Dermis blood vessel endothelial cell (primary cell): ENCODE results near the gene CNIH3. TPM values are rescaled to one million over a fixed set of nuclear protein-coding genes. Genes with fewer than 3 reads are reported as not detected.

Experiments used
- DNase-seq: peaks from one replicate; pipeline ENCODE4 v3.0.0; 2010
- total RNA-seq: library from RNA; depleted of rRNA; stranded (reverse); fragments of >200 nt; gene quantifications from 2 replicates; pipeline ENCODE4 v1.2.3, GENCODE V29; 2014

CNIH3 gene
- total RNA-seq, 1 donor from 2014 or later: 1.4 TPM

DNA sequence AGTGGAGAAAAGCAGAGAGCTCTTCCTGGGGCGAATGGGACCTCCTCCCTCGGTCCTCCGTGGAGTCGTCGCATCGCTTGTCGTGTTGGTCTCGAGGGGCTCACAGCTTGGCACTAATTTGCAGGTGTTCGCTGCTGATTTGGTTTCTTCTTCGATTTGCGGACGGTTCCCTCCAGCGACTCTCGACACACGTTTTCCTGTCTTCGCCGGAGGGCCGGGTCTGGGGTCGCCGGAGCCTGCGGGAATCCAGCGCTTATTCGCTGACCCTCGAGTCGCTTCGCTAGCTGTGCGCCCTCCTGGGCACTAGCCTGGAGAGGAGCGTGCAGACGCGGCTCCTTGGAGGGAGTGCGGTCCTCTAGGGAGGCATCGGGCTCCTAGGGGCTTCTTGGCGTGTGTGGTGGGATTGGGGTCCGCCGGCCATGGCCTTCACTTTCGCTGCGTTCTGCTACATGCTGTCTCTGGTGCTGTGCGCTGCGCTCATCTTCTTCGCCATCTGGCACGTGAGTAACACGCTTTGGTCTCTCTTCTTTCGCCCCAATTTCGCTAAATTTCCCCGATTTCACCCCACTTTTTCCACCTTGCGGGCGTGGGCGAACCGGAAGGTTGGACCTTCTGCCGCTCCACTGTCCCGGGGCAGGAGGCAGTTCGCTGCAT, 766 bp downstream of the CNIH3 start:
- DNase-seq: peak; percentile 18

- no peak for DNase-seq
Observed at GRCh38 chr1:224617410-224618355, 1.6 kb downstream of the CNIH3 start.

DNA sequence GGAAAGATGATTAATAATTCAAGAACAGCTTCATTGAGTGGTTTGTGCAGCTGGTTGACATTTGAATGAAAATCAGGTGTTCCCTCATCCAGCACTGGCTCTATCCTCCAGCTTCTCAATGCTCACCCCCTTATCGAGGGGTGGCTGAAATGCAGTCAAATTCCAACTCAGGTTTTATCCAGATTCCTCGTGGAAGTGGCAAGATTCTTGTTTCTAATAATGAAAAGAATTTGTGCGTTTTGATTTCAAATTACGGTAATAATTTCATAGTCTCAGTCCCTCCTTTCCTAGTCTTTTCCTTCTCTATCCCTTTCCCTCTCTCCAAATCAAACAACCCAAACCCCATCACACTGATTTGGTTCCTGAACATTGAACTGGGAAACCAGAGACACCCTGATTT, 3.1 kb downstream of the CNIH3 start:
- DNase-seq: no peak

- no peak for DNase-seq
Observed at GRCh38 chr1:224620105-224620504, 4.0 kb downstream of the CNIH3 start.

GRCh38 chr1:224621813-224622682, 5.9 kb downstream of the CNIH3 start:
- no peak for DNase-seq

GRCh38 chr1:224622831-224623230, 6.7 kb downstream of the CNIH3 start:
- DNase-seq: no peak

DNA sequence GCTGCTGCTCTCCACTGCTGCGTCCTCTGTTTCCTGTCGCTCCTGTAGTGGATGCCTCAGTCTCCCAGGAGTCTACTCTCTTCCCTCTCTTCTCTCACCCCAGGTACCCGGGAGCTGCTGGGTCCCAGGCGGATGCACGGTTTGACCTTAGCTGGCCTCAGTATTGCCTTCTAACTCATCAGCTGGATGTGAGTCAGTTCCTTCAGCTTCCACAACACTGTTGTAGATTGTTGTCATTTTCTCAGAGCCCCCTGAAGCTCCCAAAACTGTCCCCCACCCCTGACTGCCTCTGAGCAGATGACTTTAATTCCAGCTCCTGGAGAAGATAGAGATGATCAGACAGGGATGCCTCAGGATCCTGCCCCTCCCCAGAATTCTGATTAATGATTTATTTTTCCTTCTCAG, 7.2 kb downstream of the CNIH3 start:
- DNase-seq: peak; percentile 59

- DNase-seq: peak; percentile 64
Observed at GRCh38 chr1:224623743-224624333, 7.7 kb downstream of the CNIH3 start.

DNA sequence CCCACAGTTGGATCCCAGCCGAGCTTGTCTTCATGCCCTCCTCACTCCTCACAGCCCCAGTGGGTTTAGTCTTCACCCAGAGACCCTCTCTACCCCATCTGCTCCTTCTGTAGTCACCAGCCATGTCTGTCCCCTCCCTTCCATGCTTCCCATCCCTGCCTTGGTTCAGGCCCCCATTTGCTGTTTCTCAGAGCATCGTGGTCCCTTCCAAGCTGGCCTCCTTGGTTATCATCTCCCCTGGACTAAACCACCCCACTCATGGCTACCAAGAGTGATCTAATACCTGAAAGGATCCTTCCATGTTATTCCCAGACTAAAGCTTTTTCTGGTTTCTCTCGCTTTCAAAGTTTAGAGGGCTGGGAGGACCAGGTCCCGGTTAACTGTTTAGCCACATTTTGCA, 8.3 kb downstream of the CNIH3 start:
- DNase-seq: no peak

DNA sequence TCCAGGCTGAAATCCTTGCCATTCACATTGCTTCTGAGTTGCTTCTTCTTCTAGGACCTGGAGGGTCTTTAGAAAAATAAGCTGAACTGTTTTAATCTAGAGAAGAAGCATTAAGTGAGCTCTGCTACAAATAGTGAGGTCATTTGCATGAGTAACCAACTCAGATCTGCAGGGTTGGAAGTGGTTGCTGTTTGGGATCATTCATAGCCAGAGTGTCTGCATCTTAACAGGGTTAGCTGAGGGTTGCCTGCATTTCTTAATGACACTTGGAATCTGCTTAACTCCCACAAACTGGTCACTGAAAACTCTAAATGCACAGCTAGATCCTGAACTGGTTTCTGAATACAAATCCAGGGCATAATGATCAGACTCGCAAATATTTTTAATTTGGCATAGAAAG, 9.9 kb downstream of the CNIH3 start:
- no peak for DNase-seq

- peak; percentile 30 for DNase-seq
Observed at GRCh38 chr1:224629965-224630364, 13.8 kb downstream of the CNIH3 start.

- no peak for DNase-seq
Observed at GRCh38 chr1:224631462-224632115, 15.5 kb downstream of the CNIH3 start.

GRCh38 chr1:224632381-224632871, 16.3 kb downstream of the CNIH3 start:
- no peak for DNase-seq

GRCh38 chr1:224632921-224633321, 16.8 kb downstream of the CNIH3 start:
- DNase-seq: no peak

GRCh38 chr1:224635356-224635755, 19.2 kb downstream of the CNIH3 start:
- no peak for DNase-seq

DNA sequence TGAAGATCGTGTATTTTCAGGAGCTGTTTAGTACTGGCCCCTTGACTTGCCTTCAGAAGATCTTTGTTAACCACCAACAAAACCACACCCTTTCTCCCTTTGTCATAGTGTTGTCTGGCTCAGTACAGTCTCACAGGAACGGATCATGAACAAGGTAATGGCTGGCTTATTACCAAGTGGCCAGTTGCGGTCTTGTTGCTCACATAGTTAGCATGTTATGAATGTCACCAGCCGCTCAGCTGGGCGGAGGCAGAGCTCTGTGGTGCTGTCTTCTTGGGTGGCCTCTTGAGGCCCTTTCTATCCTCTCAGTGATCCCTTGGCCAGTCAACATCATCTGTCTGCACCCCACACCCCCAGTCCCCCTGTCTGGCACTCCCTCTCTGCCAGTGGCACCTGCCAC, 21.4 kb downstream of the CNIH3 start:
- DNase-seq: no peak

DNA sequence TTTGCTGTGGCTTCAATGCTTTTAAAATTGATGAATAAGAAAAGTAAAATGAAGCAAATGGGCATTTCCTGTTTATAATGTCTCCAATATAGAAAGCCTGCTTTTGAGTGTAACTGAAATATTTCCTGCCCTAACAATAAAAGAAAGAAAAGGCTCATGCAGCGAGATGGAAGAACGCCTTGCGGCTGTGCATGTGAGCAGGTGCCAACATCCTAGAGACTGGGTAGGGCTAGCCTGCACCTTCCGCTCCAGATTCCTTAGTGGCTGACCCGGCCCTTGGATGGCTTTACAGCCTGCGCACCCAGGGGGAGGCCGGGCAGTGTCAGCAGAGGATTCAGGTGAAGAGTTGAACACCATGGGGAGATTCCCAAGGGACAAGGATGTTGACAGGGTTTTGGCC, 21.8 kb downstream of the CNIH3 start:
- no peak for DNase-seq

DNA sequence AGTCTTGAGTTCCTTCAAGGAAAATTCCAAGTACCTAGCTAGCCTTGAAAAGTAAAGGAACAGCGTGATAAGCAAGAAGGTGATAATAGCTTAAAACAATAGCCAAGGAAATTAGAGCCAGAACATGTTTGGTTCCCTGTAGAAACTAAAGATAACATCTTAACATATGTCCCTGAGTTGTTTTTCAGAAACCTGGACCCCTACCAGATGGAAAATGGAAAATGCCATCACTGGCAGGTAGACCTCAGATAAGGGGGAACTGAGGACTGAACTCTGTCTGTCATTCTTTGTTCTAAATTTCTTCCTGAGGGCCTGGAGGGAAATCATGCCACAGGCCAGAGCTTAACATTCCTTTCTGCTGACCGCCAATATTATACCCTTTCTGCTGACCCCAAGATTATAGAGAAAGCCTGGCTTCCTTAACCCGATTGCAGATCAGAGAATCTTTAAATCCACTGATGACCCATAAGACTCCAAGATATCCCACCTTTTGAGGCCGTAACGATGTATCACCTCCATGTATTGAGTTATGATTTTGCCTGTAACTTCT, 23.4 kb downstream of the CNIH3 start:
- no peak for DNase-seq

- DNase-seq: no peak
Observed at GRCh38 chr1:224640018-224640417, 23.9 kb downstream of the CNIH3 start.

DNA sequence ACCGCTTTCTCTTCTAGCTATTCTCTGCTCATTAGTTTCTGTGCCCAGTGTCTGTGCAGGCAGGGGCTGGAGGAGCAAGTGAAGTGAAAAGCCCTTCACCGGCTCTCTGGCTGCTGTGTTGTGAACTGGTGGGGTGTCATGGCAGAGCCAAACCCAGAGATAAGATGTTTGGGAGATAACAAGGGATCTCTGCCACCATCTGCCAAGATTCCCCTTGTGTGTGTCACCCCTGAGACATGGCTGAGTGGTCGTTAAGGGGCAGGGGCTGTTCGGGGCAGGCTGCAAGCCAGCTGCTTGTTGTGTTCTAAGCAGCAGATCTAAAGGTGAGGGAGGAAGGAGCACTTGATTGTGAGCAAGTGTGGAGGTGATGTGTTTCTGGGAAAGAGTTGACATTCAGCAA, 24.5 kb downstream of the CNIH3 start:
- DNase-seq: no peak

- no peak for DNase-seq
Observed at GRCh38 chr1:224641030-224641429, 24.9 kb downstream of the CNIH3 start.

DNA sequence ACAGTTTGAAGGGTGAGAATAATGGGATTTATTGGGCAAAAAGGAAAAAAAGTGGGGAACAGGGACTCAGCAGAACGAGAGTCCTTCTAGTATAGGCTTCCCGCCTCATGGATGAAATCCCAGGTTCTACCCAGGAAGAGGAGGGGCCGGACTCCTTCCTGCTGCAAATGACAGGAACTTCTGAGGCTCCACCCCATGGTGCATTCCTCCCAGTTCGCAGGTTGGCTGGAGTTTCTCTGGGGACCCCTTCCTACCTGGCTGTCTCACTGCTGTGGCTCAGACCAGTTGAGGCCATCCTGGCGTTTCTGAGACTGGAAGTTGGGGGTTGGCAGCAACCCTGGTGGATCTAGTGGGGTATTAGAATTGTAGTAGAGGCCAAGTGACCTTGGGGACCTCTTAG, 27.5 kb downstream of the CNIH3 start:
- DNase-seq: no peak
